NCI-H82 treated with DMSO at 0.1 percent for 48 hours (cell line): ENCODE results near the gene HECW1.
"Not testable (repeated sequence)": the region's sequence is repeated elsewhere in the genome, so short reads cannot be mapped to it uniquely, and the experiment has no call there.

Experiments
- DNase-seq: peaks from one replicate; lab custom pipeline; 2025; ENCODE audit not compliant: unreplicated experiment; lab: John Stamatoyannopoulos, UW

HECW1 gene

DNA sequence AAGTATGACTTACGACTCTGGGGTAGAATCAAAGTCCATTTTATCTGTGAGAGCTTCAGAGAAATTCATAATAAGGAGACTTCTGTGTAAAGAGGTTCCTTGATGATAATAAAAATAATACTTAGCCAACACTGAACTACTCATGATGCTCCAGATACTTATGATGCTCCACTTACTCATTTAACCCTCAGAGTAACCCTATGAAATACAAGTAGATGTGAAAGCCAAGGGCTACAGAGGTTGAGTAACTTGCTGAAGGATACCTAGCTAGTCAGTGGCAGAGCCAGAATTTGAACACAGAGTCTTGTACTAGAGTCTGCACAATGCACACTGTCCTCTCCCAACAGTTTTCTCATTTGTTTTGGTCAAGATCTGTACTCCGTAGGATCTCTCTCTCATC lies 89.5 kb downstream of the HECW1 start:
- no peak for DNase-seq

GRCh38 chr7:43204081-43204480 lies 91.6 kb downstream of the HECW1 start:
- no peak for DNase-seq

DNA sequence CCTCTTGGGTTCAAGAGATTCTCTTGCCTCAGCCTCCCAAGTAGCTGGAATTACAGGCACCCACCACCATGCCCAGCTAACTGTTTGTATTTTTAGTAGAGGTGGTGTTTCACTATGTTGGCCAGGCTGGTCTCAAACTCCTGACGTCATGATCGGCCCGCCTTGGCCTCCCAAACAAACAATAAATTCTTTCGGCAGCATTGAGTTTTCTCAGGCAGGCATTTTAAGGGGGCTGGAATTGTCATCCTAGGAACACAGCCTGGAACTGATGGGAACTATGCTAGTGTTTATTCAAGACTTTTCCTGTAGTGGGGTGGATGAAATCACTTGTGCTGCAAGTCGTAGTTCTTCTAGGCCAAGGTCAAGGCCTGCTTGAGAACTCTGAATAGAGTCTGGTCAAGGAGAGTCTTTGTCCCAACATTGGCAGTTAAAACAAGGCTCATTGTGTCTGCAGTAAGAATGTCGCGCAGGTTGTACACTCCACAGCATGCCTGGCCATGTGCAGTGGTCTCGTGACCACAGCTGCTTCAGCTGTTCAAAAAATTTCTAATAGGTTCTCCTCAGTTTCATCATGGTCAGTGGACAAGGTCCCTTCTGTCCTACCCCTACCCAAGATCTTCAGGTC lies 92.8 kb downstream of the HECW1 start:
- DNase-seq, result no peak

DNA sequence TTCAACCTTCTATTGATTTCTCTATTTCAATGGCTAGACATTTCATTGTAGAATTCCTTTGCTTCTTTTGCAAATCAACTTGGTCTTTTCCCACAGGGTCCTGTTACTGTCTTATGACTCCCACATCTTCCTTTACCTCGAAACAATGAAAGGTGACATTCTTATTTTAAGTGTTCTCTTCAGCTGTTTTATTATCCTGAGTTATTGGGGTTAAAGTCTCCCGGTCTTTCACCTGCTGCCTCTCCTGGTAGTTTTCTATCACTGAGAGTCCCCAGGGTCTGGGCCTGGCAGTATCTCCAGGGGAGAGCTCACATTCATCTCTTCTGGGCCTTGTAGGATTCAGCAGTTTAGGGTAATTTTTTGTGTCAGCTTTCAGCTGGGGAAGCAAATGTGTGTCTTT lies 95.8 kb downstream of the HECW1 start:
- DNase-seq, result no peak

DNA sequence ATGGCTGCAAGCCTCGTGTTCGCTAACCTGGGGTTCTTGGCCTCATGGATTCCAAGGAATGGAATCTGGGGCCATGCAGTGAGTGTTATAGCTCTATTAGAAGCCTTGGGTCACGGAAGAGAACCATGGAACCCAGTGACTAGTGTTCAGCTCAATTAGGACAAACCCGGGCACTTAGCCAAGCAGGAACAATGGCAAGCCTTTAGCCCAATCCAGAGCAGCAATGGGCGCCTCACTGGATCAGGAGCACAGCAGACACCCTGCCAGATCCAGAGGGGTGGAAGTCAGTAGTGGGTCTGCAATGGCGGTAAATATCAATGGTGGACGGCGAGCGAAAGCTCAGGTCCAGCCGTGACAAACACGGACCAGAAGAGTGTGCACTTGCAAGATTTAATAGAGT lies 98.1 kb downstream of the HECW1 start:
- not testable (repeated sequence) for DNase-seq

- no peak for DNase-seq
Measured at GRCh38 chr7:43211286-43211685, 98.8 kb downstream of the HECW1 start.

- no peak for DNase-seq
Measured at GRCh38 chr7:43211693-43212092, 99.2 kb downstream of the HECW1 start.

DNA sequence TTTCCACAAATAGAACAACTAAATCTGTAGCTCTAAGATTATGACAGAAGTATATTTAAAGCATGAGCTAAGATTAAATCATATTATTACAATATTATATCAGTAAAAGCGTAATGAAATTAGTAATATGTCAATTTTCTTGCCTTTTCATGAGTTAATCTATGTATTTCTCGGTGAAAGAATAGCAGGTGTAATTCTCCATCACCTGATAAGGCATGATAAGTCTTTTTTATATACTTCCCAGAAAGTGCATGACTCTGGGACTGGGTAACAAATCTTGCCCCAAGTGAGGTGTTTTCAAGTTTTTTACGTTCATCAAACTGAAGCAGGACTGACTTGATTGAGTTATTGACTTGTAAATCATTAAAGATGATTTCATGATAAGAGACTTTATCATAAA lies 100.5 kb downstream of the HECW1 start:
- no peak for DNase-seq

- DNase-seq, result no peak
Measured at GRCh38 chr7:43215061-43215460, 102.6 kb downstream of the HECW1 start.

DNA sequence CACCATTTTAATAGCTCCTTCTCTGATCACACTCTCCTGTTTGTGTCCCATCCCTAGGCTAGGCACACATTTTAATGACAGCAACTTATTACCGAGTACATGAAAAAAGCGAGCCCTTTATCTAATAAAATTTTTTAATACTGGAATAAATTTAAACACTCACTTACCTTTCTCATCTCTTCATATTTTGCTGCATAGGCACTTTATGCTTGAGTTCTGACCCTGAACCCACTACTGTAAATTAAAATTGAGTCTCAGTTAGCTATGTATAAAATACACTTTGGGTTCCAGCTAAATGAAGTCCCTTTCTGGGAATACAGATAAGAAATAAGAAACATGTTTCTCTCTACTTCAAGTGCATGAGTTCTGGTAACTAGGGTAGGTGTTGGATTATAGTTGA lies 104.6 kb downstream of the HECW1 start:
- no peak for DNase-seq

DNA sequence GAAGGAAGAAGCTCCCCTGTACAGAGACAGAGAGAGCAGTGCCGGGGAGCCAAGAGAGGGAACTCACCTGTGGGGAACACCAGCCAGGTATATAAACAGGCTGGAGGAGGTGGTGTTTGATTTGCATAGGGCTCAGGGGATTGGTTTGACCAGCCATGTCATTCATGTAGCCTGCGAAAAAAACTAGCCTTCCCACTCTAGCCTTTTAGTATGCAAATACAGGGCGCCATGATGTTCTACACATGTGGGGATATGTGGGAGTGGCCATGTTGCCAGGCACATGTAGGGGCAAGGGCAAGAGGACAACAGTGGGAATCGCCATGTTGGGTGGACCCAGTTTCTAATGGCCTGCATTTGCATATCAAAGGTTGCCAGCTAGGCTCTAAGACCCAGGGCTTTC lies 106.5 kb downstream of the HECW1 start:
- not testable (repeated sequence) for DNase-seq

- DNase-seq, result no peak
Measured at GRCh38 chr7:43220250-43220649, 107.8 kb downstream of the HECW1 start.

- DNase-seq, result no peak
Measured at GRCh38 chr7:43220742-43221141, 108.3 kb downstream of the HECW1 start.

- DNase-seq, result no peak
Measured at GRCh38 chr7:43229801-43230200, 117.4 kb downstream of the HECW1 start.

GRCh38 chr7:43232366-43232765 lies 119.9 kb downstream of the HECW1 start:
- DNase-seq, result no peak

DNA sequence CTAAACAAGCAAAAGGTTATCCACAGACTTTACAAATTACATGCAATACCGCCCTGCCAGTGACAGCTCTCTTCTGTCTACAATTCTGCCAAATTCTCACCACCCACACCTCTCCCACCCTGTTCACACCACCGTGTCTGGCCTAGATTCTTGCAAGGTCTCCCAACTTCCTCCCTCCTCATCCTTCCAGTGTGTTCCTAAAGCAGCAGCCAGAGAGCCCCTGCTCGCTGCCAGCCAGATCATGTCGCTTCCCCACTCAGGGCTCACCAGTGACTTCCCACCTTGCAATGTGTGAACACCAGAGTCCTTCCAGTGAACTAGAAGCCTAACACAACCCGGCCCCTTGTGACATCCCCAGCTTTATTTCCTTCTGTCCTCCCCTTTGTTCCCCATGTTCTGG lies 121.6 kb downstream of the HECW1 start:
- DNase-seq, result no peak

DNA sequence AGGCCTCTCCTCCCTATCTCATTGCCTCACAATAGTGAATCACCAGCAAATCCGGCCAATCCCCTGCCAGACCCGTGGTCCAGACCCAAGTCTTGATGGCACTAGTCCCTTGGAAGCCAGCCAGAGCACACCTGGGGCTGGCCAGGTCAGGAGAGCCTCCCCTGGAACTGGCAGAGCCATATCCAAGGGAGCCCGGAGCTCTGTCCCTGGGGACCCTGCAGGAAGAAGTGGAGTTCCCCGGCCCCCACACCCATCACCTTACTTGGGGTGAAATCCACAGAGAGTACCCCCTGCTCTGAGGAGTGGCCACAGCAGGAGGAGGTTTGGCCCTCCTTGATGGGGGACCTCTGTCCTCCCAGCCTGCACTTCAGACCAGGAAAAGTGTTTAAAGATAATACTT lies 122.5 kb downstream of the HECW1 start:
- no peak for DNase-seq

GRCh38 chr7:43240565-43240964 lies 128.1 kb downstream of the HECW1 start:
- no peak for DNase-seq

- DNase-seq, result no peak
Measured at GRCh38 chr7:43242628-43243255, 130.3 kb downstream of the HECW1 start.

GRCh38 chr7:43244232-43244631 lies 131.8 kb downstream of the HECW1 start:
- no peak for DNase-seq

DNA sequence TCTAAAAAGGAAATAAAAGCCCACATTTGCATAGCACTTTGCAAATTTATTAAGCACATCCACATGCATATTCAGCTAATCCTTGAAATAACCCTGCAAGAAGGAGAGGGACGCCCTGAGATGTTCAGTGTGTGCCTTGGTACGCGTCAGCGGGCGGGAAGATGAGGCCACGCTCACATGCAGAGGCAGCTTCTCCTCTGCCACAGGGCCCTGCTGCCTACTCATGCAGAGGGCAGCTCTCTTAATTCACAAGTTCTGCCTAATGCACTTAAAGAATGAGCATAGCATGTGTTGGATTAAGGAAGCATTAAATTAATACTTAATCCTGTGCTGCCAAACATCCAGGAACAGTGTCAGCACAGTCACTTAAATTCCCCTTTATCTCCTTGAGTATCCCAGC lies 132.3 kb downstream of the HECW1 start:
- peak; percentile 34 for DNase-seq

- no peak for DNase-seq
Measured at GRCh38 chr7:43247757-43248156, 135.3 kb downstream of the HECW1 start.

DNA sequence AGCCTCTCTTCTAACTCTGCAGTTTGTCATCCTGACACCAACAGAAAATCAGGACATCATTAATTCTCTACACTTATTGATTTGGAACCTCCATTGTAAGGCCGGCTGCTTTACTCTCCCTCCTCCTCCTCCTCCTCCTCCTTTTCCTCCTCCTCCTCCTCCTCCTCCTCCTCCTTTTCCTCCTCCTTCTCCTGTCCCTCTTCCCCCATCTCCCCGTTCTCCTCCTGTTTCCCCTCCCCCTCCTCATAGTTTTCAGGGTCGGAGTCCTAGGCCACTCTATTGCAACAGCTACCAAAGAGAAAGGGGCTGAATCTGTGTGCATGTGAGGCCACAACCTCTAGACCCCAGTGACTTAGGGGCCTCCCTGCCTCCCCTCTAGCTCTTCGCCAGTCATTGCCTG lies 136.1 kb downstream of the HECW1 start:
- DNase-seq, result no peak
